NCI-H187 treated with DMSO at 0.1 percent for 48 hours (cell line): ENCODE results near the gene FGFR2.
"Not testable (repeated sequence)": the region's sequence is repeated elsewhere in the genome, so short reads cannot be mapped to it uniquely, and the experiment has no call there.

ENCODE experiments used
- DNase-seq: peaks from one replicate; lab custom pipeline; 2025; lab: John Stamatoyannopoulos, UW

FGFR2 gene

GRCh38 chr10:121590772-121591171 is 7.5 kb downstream of the FGFR2 start:
- DNase-seq = no peak

DNA sequence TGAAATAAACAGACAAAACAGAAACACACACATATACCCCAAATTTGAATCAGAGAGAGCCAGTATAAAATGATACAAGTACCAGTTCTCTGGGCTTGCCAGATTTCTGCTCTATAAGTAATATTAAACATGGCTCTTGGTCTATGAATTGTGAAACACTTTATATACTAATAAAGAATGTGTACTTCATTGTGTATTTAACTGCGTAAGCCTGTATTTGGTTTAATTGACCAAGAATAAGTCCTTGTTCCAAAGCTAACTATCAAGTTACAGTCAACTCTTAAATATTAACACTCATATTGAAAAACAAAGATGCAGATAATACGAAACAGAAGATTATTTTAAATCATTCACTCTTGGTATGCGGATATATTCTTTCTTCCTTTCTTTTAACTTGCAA is 8.7 kb downstream of the FGFR2 start:
- no peak for DNase-seq

DNA sequence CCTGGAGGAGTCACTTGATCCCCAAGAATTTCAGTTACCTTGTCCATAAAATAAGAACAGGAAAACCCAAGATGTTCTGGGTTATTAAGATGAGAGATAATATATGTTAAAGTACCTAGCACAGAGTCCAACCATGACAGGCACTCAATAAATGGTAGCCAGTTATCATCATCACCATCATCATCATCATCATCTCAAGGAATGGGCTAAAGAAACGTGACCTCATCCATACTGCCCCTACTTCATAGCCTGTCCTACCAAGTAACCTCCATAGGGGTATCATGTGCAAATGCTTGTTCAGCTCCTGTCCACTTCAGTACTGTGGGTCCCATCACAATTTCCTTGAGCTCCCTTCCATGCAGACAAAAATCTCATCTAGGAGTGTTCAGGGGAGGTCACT is 14.4 kb downstream of the FGFR2 start:
- no peak for DNase-seq

GRCh38 chr10:121583258-121583657 is 15.0 kb downstream of the FGFR2 start:
- DNase-seq = no peak

DNA sequence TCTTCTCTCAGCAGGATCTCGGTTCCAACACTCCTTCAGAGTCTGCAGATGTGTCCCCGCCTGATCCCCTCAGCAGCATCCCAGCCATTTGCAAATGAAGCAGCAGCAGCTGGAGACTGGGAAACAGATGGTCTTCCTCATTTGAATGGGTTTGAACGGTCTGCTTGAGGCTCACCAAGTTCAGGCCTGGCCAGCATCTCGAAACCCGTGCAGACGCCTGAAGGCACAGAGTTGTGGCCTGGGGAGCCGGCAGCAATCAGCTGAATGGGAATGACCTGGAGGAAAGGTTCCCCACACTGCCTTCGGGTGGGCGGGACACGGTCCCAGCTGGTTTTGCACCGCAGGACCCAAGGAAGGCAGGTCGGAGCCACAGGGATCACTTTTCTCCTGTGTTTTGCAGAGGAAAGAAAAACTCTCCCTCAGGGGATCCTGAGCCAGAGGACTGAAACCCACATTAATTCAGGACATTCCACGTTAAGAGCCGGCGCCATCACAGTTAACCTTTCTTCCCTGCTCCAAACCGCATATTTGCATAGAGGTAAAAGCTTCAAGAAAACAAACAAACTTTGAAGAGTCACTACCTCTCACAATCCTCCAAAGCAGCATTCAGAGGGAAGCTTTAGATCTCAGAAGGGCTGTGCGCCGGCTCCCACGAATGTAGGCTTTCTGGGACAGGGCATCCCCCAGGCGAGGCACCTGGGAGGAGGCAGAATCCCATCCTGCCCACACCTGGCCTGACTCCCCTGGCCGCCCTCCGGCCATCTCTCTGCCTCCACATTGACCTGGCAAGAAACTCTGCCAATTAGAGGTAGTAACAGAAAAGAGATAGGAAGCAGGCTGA is 17.7 kb downstream of the FGFR2 start:
- DNase-seq = no peak

DNA sequence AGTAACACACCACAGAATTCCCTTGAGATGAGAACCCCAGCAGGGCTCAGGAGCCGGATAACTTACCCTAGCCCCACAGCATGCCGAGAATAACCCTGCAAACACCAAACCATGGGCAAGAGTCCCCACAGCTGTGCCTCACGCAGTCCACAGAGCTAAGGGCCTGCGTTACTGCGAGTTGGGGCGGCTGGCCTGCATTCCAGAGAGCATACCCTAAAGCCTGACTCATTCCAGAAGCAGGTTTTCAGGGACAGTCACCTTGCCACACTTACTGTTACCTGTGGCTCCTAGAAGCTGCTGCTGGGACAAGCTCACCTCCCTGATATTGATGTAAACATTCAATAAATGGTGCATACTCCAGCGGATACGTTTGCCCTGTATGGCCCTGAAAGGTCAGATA is 18.6 kb downstream of the FGFR2 start:
- no peak for DNase-seq

GRCh38 chr10:121578965-121579364 is 19.3 kb downstream of the FGFR2 start:
- no peak for DNase-seq

DNA sequence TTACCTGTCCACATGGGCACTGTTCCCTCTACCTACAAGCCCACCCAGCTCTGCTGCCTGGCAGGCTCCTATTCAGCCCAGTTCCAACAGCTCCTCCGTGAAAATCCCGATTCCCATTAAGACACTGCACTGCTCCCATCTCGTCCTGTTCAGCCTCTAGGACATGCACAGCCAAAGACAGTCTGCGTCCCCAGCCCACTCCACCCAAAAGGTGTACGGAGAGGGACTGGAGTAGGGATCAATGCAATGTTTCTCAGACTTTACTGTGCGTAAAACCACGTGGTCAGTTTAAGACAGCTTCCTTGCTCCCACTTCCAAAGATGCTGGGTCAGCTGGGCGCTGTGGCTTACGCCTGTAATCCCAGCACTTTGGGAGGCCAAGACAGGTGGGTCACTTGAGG is 19.9 kb downstream of the FGFR2 start:
- no peak for DNase-seq

- DNase-seq = no peak
Observed at GRCh38 chr10:121577568-121577967, 20.7 kb downstream of the FGFR2 start.

GRCh38 chr10:121576139-121576538 is 22.1 kb downstream of the FGFR2 start:
- no peak for DNase-seq

- no peak for DNase-seq
Observed at GRCh38 chr10:121574519-121575166, 23.6 kb downstream of the FGFR2 start.

- no peak for DNase-seq
Observed at GRCh38 chr10:121573538-121573941, 24.7 kb downstream of the FGFR2 start.

DNA sequence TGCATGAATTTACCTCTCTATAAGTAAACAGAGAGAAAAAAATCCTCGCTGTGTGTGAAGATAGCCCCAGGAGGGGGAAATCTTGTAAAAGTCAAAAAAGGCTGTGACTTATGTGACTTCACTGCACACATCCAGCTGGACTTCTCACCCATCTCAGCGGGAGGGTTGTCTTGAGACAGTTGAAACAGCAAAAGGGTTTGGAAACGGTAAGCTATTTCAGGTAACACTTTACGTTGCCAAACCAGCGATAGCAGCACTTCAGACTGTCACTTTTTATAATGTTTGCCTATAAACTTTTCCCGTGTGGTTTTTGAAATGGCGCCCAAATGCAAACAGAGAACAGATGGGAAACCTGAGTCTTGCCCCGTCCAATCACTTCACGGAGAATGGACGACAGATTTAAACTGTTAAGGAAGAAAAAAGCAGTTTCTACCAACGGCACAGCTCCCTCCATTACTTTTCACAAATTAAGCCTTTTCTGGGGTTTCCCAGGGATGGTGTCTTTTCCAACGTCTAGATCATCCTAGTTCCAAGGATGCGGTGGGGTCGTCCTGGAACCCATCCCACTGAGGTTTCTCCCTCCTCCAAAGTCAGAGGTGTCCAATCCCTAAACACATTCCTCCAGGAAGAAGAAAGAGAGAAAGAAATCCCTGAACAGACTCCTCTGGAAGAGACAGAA is 25.2 kb downstream of the FGFR2 start:
- DNase-seq = no peak

DNA sequence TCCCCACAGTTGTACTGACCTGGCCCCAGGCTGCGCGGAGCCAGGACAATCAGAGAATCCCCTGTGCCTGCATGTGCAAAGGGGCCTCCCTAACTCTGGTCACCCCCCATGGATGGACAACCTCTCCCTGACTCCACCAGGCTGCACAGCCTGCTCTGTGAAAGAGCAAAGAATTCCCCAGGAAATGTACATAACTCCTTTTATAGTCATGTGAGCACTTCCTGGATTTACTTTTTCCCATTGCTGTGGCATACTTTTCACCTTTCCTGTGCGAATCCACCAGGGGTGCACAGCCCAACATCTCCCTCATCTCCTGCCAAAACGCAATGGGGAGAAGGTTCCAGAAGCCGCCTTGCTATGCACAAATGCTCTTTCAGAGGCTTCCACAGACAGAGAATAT is 27.9 kb downstream of the FGFR2 start:
- no peak for DNase-seq

- DNase-seq = no peak
Observed at GRCh38 chr10:121568275-121568674, 30.0 kb downstream of the FGFR2 start.

DNA sequence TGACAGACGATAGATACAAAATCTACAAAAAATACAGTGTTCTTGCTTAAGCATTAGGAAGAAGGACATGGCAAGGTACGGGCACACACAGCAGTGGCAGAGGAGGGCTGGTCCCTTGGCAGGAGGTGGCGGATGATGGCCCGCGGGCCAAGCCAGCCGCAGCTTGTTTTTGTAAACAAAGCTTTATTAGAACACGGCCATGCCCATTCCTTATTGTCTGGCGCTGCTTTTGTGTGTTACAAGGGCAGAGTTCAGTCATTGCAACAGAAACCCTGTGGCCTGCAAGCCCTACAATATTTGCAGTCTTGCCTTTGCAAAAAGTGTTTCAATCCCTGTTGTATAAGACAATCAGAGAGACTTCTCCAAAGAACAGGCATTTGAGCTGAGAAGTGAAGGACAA is 30.7 kb downstream of the FGFR2 start:
- DNase-seq = no peak

- DNase-seq = no peak
Observed at GRCh38 chr10:121566755-121567154, 31.5 kb downstream of the FGFR2 start.

DNA sequence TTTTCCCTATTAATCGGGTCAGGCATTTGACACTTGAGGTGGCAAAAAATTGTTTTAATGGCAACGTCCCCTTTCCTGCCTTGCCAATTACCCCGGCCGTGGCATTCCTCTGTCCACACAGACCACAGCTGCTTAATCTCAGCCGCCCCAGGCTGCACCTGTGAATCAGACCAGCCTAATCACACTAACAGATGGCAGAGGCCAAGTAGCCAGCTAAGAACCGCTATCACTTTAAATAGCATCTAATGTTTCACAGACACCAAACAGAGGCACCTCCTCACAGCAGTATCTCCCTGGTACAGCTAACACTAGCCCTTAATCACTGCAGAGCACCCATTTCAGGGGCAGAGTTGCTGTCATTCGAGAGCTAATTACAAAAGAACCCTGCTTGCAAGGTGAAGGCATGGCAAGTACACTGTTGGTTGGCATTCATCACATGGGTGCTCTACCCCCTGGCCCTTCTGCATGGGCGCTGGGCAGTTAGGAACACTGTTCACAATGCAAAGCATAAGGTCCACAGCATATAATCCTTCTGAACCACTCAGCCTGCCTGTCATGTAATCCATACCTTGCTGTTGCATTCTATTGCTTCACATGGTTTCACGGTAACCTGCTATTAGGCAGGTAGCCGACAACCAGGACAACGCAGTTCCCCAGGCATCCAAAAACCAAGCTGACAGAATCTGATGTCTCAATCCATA is 38.8 kb downstream of the FGFR2 start:
- no peak for DNase-seq

GRCh38 chr10:121558238-121558637 is 40.0 kb downstream of the FGFR2 start:
- no peak for DNase-seq

GRCh38 chr10:121556918-121557573 is 41.2 kb downstream of the FGFR2 start:
- DNase-seq = no peak

DNA sequence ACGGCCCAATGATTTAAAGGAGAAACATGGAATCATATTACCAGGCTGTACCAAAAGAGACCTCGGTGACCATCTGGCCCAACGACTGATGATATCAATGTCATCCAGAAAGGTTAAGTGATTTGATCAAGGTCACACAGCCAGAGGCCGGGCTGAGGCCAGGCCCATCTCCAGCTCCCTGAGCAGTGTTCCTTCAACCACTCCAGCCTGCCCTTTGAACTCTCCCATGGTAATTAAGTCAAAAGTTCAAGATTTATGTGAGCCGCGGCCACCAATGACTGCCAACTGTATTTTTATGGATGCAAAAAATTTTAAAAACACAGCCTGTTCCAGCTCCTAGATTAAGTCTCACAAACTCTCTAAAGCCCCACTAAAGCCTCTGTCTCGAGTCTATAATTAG is 41.8 kb downstream of the FGFR2 start:
- no peak for DNase-seq

GRCh38 chr10:121554916-121555315 is 43.3 kb downstream of the FGFR2 start:
- not testable (repeated sequence) for DNase-seq
